GM18951 (cell line): ENCODE measurements around the gene ATP9B.

Experiments
- POLR2A ChIP-seq: IDR thresholded peaks from 4 replicates; pipeline ENCODE4 v1.6.1; 2011; ENCODE audit warnings: mild to moderate bottlenecking; ENCODE audit not compliant: insufficient read length, insufficient read depth; ENCODE audit errors: extremely low read depth
- in situ Hi-C: fragments of 300-500 bp; cut with MboI; formaldehyde crosslinking; loops from one replicate; pipeline ENCODE4 v1.12.0; 2022; ENCODE audit warnings: low sequenced_read_pairs, mixed read lengths, inconsistent platforms; ENCODE audit not compliant: unreplicated experiment

The ATP9B gene

GRCh38 chr18:79227621-79228020 lies 158.4 kb downstream of the ATP9B start:
- in situ Hi-C loops, result no loop called here
- no peak for TF ChIP-seq POLR2A

GRCh38 chr18:79229431-79229830 lies 160.2 kb downstream of the ATP9B start:
- in situ Hi-C loops, result no loop called here
- no peak for TF ChIP-seq POLR2A

GRCh38 chr18:79234438-79234837 lies 165.2 kb downstream of the ATP9B start:
- in situ Hi-C loops, result no loop called here

GRCh38 chr18:79239631-79240030 lies 170.4 kb downstream of the ATP9B start:
- TF ChIP-seq POLR2A, result no peak
- in situ Hi-C loops, result no loop called here

More at GRCh38 chr18:79234438-79234837, 165.2 kb downstream of the ATP9B start:
- no peak for TF ChIP-seq POLR2A

- TF ChIP-seq POLR2A, result no peak
Measured at GRCh38 chr18:79241755-79242154, 172.6 kb downstream of the ATP9B start.

GRCh38 chr18:79242246-79242645 lies 173.1 kb downstream of the ATP9B start:
- in situ Hi-C loops, result no loop called here
- TF ChIP-seq POLR2A, result no peak

More at GRCh38 chr18:79241755-79242154, 172.6 kb downstream of the ATP9B start:
- in situ Hi-C loops, result no loop called here

DNA sequence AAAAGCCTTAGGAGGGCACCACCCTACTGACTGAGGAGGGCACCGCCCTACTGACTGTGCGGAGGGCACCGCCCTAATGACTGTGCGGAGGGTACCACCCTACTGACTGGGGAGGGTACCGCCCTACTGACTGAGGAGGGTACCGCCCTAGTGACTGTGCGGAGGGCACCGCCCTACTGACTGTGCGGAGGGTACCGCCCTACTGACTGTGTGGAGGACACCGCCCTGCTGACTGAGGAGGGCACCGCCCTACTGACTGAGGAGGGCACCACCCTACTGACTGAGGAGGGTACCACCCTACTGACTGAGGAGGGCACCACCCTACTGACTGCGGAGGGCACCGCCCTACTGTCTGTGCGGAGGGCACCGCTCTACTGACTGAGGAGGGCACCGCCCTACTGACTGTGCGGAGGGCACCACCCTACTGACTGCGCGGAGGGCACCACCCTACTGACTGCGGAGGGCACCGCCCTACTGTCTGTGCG lies 176.4 kb downstream of the ATP9B start:
- TF ChIP-seq POLR2A, result no peak
- in situ Hi-C loops, result no loop called here

GRCh38 chr18:79246309-79247108 lies 177.3 kb downstream of the ATP9B start:
- in situ Hi-C loops, result no loop called here
- no peak for TF ChIP-seq POLR2A

DNA sequence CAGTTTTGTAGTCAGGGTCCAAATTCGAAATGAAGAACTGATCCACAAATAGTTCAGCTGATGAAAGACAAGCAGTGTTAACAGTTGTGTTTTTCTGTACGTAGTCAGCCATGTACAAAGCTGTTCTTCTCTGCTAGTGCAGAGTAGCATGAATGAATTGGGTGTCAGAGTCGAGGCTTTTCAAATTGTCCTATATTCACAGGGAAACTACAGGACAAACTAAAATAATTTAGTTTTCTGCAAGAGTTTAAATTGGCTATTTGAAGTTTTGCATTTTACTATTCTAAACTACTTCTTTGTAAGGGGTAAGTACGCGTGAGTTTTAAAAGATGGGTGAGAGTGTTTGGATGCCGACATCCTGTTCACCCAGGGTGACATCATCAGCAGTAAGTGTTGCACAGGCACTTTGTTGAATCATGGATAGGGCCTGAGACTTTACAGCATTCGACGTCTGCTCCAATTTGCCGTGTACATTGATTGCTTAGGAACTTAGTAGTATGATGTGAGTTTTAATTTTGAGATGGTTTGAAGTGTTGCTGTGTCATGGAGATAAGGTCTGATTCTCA lies 179.4 kb downstream of the ATP9B start:
- TF ChIP-seq POLR2A, result no peak
- in situ Hi-C loops, result no loop called here

DNA sequence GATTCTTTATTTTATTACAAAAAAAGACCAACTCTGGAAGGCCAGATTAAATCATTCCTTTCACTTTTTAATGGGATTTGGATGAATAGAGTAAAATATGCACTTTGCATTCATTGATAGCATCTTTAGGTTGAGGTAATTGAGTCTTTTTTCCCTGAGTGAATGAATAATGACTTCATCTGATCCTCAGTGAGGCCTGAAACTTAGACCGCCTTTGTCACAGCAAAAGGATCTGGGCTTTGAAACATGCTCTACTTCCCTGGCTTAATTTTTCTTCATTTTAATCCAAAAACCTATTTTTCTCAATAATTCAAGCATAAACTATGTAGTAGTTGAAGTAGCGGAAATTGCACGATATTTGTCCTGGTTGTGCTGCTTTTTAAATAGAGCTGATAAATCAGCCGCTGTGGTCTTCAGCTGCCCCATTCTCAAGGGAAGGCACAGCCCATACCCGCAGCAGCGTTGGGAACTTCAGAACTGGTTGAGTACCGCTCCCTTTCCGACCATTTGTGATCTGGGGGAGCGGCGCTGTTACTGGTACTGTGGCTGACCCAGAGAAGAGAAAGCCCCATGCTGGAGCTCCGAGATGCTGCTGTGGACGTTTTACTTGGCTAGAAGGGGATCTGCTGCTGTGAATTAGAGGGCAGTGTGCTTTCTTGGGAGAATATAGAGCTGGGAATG lies 181.2 kb downstream of the ATP9B start:
- TF ChIP-seq POLR2A, result no peak
- in situ Hi-C loops, result no loop called here

DNA sequence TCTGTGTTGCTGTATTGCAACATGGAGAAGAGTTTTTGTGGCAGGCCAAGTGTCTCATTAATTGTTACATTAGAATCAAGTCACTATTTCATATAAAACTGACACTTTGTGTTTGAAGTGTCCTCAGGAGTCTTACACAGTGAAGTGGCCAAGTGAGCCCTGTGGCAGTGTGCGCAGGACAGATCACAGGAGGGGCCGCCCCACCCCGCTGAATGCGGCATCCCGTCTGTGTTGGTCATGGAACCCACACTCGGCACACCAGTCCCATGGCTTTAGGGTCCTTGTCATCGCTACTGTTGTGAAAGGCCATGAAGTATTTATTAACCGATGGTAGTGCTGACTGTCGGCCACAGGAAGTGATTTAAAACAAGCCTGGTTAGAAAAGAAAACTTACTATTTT lies 181.8 kb downstream of the ATP9B start:
- in situ Hi-C loops, result no loop called here
- no peak for TF ChIP-seq POLR2A

DNA sequence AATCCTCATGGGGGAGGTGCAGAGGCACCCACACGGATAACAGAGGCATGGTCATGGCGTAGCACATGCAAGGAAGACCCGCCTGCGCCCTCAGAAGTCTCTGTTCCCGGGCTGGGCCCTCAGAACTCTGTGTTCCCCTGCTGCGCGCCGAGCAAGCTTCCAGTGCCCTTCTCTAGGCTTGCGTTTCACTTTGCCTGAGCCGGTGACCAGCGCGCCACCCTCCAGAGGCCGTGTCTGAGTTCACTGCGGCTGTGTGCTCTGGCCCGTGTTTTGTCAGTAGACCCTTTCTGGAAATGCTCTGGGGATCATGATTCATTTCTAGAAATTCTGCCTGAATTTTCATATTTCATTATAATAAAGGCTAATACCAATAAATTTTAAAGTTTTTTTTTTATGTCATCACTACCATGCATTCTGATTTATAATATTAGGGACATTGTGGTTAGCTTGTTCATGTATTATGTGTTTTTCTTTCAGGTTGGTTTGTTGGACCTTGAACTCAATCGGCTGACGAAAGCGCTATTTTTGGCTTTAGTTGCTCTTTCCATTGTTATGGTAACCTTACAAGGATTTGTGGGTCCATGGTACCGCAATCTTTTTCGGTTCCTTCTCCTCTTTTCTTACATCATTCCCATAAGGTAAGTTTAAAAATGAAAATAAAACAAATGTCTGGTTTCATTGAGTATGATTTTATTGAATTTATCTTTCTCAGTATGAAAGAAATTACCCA lies 183.9 kb downstream of the ATP9B start:
- TF ChIP-seq POLR2A, result no peak
- in situ Hi-C loops, result no loop called here

- no peak for TF ChIP-seq POLR2A
- in situ Hi-C loops, result no loop called here
Measured at GRCh38 chr18:79257480-79257879, 188.3 kb downstream of the ATP9B start.
